Measurements from ENCODE around the gene KLF2.

DNA sequence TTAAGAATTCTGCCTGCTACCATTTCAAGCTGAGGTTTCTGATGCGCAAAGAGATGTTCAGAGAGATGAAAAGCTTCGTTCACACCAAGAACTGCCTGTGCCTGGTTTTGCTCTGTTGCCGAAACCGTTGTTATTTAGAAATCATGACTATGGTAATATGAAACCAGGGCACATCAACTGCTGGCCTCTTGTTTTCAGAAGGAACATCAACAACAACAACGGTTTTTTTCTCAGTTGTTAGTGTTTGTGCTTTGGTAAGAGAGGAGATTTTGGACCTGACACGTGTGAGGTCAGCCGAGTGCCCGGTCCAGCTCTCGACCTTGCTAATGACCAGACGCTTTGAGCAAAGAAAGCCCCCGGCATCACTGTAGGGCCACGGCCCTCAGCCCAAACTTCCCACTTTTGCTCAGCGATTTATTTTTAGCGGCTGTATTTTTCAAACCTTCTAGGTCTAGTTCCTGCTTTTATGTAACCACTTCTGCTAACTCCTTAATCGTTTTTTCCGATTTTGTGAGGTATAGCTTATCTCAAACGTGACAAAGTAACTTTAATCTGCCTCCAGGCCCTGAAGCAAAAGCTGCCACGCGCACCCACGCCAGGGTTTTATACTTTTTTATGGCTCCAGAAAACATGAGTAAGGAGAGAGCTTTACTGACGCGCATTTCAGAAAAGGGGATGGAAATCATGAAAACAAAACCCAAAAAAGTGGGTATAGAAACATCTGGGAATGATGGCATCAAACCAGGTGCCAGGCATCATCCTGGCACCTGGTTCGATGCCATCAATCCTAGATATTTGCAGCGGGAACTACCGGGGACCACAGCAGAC, 42.0 kb downstream of the KLF2 start:
- TF ChIP-seq EP300 (IDR thresholded peaks at IDR 0.05) (no peak), POLR2A (IDR thresholded peaks at IDR 0.05) (no peak)
